Fibroblast of skin of abdomen (primary cell): ENCODE data around the gene VTA1. TPM values are rescaled to one million over a fixed set of nuclear protein-coding genes. Genes with fewer than 3 reads are reported as not detected.
A peak's percentile ranks its signal among the peaks of the same experiment; 100 is the strongest.
"Not testable (repeated sequence)": the region's sequence is repeated elsewhere in the genome, so short reads cannot be mapped to it uniquely, and the experiment has no call there.

Source experiments
- DNase-seq: peaks from one replicate; pipeline ENCODE4 v3.0.0-alpha.2; 2013
- polyA plus RNA-seq, 2 experiments: library from polyadenylated mRNA; unstranded; fragments of 120-200 nt; gene quantifications; one replicate each; pipeline ENCODE4 v1.2.1, GENCODE V29; 2013; ENCODE audit not compliant: insufficient read length in 2 of 2

The VTA1 gene
- polyA plus RNA-seq (2013, experiment 1 of 2; ENCODE audit: insufficient read length) = 57.7 TPM
- polyA plus RNA-seq (2013, experiment 2 of 2; ENCODE audit: insufficient read length) = 54.8 TPM

GRCh38 chr6:142146828-142147662 lies at the start of gene VTA1, which contains the start of gene NMBR:
Gene VTA1, plus strand, starts transcription at chr6:142147263. Its CDS starts 25 bp downstream, at chr6:142147288.
Gene NMBR, minus strand, starts transcription at chr6:142147122. Its CDS starts 58,464 bp downstream, at chr6:142088658.
- DNase-seq = peak; percentile 100

GRCh38 chr6:142104820-142105219 lies 42.2 kb upstream of the VTA1 start:
- DNase-seq = not testable (repeated sequence)

- not testable (repeated sequence) for DNase-seq
Observed at GRCh38 chr6:142110820-142111219, 36.2 kb upstream of the VTA1 start.

- peak; percentile 71 for DNase-seq
Observed at GRCh38 chr6:142112451-142113061, 34.5 kb upstream of the VTA1 start.

GRCh38 chr6:142117366-142117765 lies 29.7 kb upstream of the VTA1 start:
- no peak for DNase-seq

GRCh38 chr6:142118328-142118727 lies 28.7 kb upstream of the VTA1 start:
- DNase-seq = no peak

- DNase-seq = no peak
Observed at GRCh38 chr6:142118925-142119324, 28.1 kb upstream of the VTA1 start.

- no peak for DNase-seq
Observed at GRCh38 chr6:142121342-142121741, 25.7 kb upstream of the VTA1 start.

- DNase-seq = no peak
Observed at GRCh38 chr6:142130814-142131213, 16.2 kb upstream of the VTA1 start.

- DNase-seq = no peak
Observed at GRCh38 chr6:142132625-142133024, 14.4 kb upstream of the VTA1 start, which contains the start of gene GJE1. Gene GJE1, plus strand, starts transcription at chr6:142132925. Its CDS starts 234 bp downstream, at chr6:142133159.

GRCh38 chr6:142138876-142139275 lies 8.2 kb upstream of the VTA1 start:
- DNase-seq = no peak

- not testable (repeated sequence) for DNase-seq
Observed at GRCh38 chr6:142141531-142141930, 5.5 kb upstream of the VTA1 start.

- peak; percentile 74 for DNase-seq
Observed at GRCh38 chr6:142152746-142153145, 5.7 kb downstream of the VTA1 start.

- DNase-seq = no peak
Observed at GRCh38 chr6:142153196-142153595, 6.1 kb downstream of the VTA1 start.

- DNase-seq = no peak
Observed at GRCh38 chr6:142154336-142154735, 7.3 kb downstream of the VTA1 start.

- DNase-seq = peak; percentile 5
Observed at GRCh38 chr6:142155091-142155490, 8.0 kb downstream of the VTA1 start.

GRCh38 chr6:142155895-142156757 lies 9.1 kb downstream of the VTA1 start:
- peak; percentile 22 for DNase-seq

- DNase-seq = not testable (repeated sequence)
Observed at GRCh38 chr6:142156758-142157068, 9.7 kb downstream of the VTA1 start.

GRCh38 chr6:142162780-142163179 lies 15.7 kb downstream of the VTA1 start:
- DNase-seq = no peak

- DNase-seq = no peak
Observed at GRCh38 chr6:142165227-142165626, 18.2 kb downstream of the VTA1 start.

- no peak for DNase-seq
Observed at GRCh38 chr6:142167071-142167470, 20.0 kb downstream of the VTA1 start.

- no peak for DNase-seq
Observed at GRCh38 chr6:142167486-142167885, 20.4 kb downstream of the VTA1 start.

GRCh38 chr6:142171351-142171750 lies 24.3 kb downstream of the VTA1 start:
- no peak for DNase-seq
